H1 (cell line): ENCODE measurements around the gene NUP188. TPM values are rescaled to one million over a fixed set of nuclear protein-coding genes. Genes with fewer than 3 reads are reported as not detected.

Experiments
- ATF2 ChIP-seq: IDR thresholded peaks from 2 replicates; pipeline ENCODE4 v1.6.1; 2012; ENCODE audit warnings: low read length, inconsistent platforms
- CHD2 ChIP-seq: IDR thresholded peaks from 2 replicates; pipeline ENCODE4 v1.6.1; 2012; ENCODE audit warnings: low read length, improper control_type of control experiment
- EGR1 ChIP-seq: IDR thresholded peaks from 2 replicates; pipeline ENCODE4 v1.6.1; 2011; ENCODE audit warnings: low read depth, low read length, borderline replicate concordance
- EP300 ChIP-seq, 2 experiments: IDR thresholded peaks; 1 replicate in 1 of 2; 2 replicates in 1 of 2; pipeline ENCODE4 v1.6.1; 2011 to 2012; ENCODE audit warnings: low read depth in 2 of 2, low read length in 2 of 2, mild to moderate bottlenecking in 2 of 2, borderline replicate concordance in 1 of 2, inconsistent platforms in 1 of 2, moderate library complexity in 1 of 2
- FOSL1 ChIP-seq: IDR thresholded peaks from 2 replicates; pipeline ENCODE4 v1.6.1; 2011; ENCODE audit warnings: mild to moderate bottlenecking, low read depth, low read length, moderate library complexity; ENCODE audit not compliant: insufficient read depth
- PHF8 ChIP-seq: fragments of 200-600 bp; sonication (generic); conservative IDR thresholded peaks from 2 replicates; pipeline ENCODE4 v1.7.1; 2012; ENCODE audit warnings: low read depth, mild to moderate bottlenecking, inconsistent platforms, low read length, moderate library complexity
- POLR2A ChIP-seq, 2 experiments: IDR thresholded peaks; 1 replicate in 1 of 2; 2 replicates in 1 of 2; pipeline ENCODE4 v1.6.1; 2011; ENCODE audit warnings: low read depth in 2 of 2, low read length in 2 of 2, mild to moderate bottlenecking in 2 of 2; ENCODE audit errors: control extremely low read depth in 1 of 2
- POU5F1 ChIP-seq: IDR thresholded peaks from 2 replicates; pipeline ENCODE4 v1.6.1; 2011; ENCODE audit warnings: low read depth, mild to moderate bottlenecking, low read length, moderate library complexity
- polyA plus RNA-seq, 7 experiments: library from polyadenylated mRNA; depleted of rRNA in 3 of 7; stranded (reverse) in 5 of 7; unstranded in 2 of 7; fragments of >200 nt in 5 of 7; fragments of 200-250 nt in 2 of 7; gene quantifications; 1 replicate in 5 of 7; 2 replicates in 1 of 7; 4 replicates in 1 of 7; pipeline versions ENCODE4 v1.2.1 to v1.2.3, GENCODE V29; 2011 to 2013; ENCODE audit warnings: missing spikeins in 2 of 7, mixed read lengths in 2 of 7
- total RNA-seq: library from RNA; stranded (reverse); fragmentation: NEBNext Ultra II Directional; extraction: Animal tissue kit (Norgen Biotek cat#: 25700); gene quantifications from 2 replicates; pipeline ENCODE4 v1.2.1, GENCODE V29; 2021

The NUP188 gene
- total and polyA plus RNA-seq, 2 of the 8 experiments (the other 6 are each of a cell fraction or from before 2014, with no cell fraction given), result 90.1 to 111 TPM

GRCh38 chr9:128918921-128919320, 28.6 kb upstream of the NUP188 start (continued):
- TF ChIP-seq EGR1, result no peak
- TF ChIP-seq FOSL1, result no peak
- no peak for TF ChIP-seq ATF2
- TF ChIP-seq CHD2, result no peak
- no peak for TF ChIP-seq EP300 (IDR thresholded peaks at IDR 0.05; ENCODE audit: borderline replicate concordance in 1 of 2, low read depth in 2 of 2, low read length in 2 of 2)
- TF ChIP-seq PHF8, result no peak
- no peak for TF ChIP-seq POLR2A (IDR thresholded peaks at IDR 0.05; ENCODE audit: control extremely low read depth in 1 of 2, low read depth in 2 of 2, low read length in 2 of 2)
- no peak for TF ChIP-seq POU5F1
